ENCODE measurements around the gene ITGB7. TPM values are rescaled to one million over a fixed set of nuclear protein-coding genes. Genes with fewer than 3 reads are reported as not detected.

ITGB7 gene
- total and polyA plus RNA-seq, 9 of the 15 experiments (the other 6 are each of a cell fraction or from before 2014, with no cell fraction given) = 0.06 to 2.0 (median 0.67) TPM

- no peak for TF ChIP-seq IRF9 (tag; IDR thresholded peaks at IDR 0.05)
- no peak for TF ChIP-seq ZSCAN32 (CRISPR knock-in tag; IDR thresholded peaks at IDR 0.05)
- TF ChIP-seq BHLHE40 (IDR thresholded peaks at IDR 0.05; ENCODE audit: low read length) = no peak
- no peak for TF ChIP-seq USF1 (CRISPR knock-in tag; IDR thresholded peaks at IDR 0.05)
- TF ChIP-seq PKNOX1 (IDR thresholded peaks at IDR 0.05) = no peak
- peak in 1 of 2 experiments; percentile 73; a peak in 1 of 4 replicates for TF ChIP-seq HDAC1 (IDR thresholded peaks at IDR 0.05)
- no peak for TF ChIP-seq GABPA (tag; conservative IDR thresholded peaks at IDR 0.05; ENCODE audit: low read depth)
- no peak for TF ChIP-seq ZBTB5 (IDR thresholded peaks at IDR 0.05)
Observed at GRCh38 chr12:53219956-53220693, 13.1 kb upstream of the ITGB7 start (continued).
